ENCODE data around the gene CEBPG. TPM values are rescaled to one million over a fixed set of nuclear protein-coding genes. Genes with fewer than 3 reads are reported as not detected.
A peak's percentile ranks its signal among the peaks of the same experiment; 100 is the strongest.

CEBPG gene
- total and polyA plus RNA-seq, 2 donors (not counting 1 experiment from before 2014, with no cell fraction given) = 13.7 to 66.7 TPM

DNA sequence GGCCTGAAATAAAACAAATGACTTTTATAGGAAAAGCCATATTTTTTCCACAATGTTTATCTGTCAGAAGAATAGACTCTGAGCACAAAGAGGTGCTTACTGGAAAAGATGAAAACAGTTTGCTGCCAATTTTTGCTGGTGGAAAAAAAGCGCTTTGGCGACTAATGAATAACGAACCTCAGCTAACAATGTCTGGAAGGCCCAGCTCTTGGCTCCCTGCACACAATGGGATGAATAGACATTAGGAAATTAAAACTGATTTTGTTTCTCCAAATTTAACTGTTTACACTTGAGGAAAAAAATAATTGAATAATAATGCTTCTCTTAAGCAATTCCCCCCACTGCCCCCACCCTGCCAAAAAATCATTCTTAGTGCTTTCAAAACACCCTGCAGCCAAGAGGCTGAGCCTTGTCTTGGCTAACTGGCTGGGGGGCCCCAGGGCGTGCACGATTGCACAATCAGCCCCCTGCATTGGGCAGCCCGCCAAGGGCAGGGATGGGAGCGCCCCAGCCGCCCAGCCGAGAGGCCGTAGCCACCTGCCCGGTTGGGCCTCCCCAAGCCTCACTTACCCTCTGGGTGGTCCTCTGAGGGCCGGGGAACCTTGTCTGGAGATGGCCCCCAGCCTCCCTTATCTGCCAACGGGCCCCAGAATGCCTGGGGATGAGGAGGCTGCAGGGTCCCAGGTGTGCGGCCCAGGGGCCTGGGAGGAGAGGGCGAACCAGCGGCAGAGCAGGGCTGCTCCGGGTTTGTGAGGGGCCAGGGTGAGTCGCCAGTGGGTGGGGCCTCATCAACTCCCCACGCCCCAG lies 16.8 kb downstream of the CEBPG start:
- Histone ChIP-seq H4K20me1 (ENCODE audit: control insufficient read depth, extremely low read depth, insufficient read depth, low read length) (no peaks in the 10 kb centered on the region), H2AFZ (ENCODE audit: low read length) (no peak overlapping the region), H3K4me3 (replicated peaks in 1 of 4; ENCODE audit: control extremely low read depth in 1 of 4, insufficient read depth in 1 of 4, low read depth in 3 of 4, low read length in 4 of 4) (no peak overlapping the region), H3K9me3 (ENCODE audit: control insufficient read depth, insufficient read depth, low read depth, low read length) (no peaks in the 10 kb centered on the region), H3K9ac (ENCODE audit: insufficient read depth, low read length) (no peak overlapping the region), H3K36me3 (ENCODE audit: control insufficient read depth, insufficient read depth, low read length) (peaks cover 3% of the 10 kb centered on the region), H3K27ac (ENCODE audit: insufficient read depth, low read length) (no peak overlapping the region), H3K27me3 (ENCODE audit: control insufficient read depth, insufficient read depth, low read length) (no peaks in the 10 kb centered on the region), H3K79me2 (ENCODE audit: control insufficient read depth, insufficient read depth, low read length) (no peaks in the 10 kb centered on the region), H3K4me1 (ENCODE audit: control insufficient read depth, extremely low read depth, insufficient read depth, low read length) (peaks cover 17% of the 10 kb centered on the region), H3K4me2 (ENCODE audit: extremely low read depth, insufficient read depth, low read length) (no peak overlapping the region)
- DNase-seq (ENCODE audit: low read depth in 2 of 2) = peak; percentile 29 to 57
- TF ChIP-seq, protein P1, sequence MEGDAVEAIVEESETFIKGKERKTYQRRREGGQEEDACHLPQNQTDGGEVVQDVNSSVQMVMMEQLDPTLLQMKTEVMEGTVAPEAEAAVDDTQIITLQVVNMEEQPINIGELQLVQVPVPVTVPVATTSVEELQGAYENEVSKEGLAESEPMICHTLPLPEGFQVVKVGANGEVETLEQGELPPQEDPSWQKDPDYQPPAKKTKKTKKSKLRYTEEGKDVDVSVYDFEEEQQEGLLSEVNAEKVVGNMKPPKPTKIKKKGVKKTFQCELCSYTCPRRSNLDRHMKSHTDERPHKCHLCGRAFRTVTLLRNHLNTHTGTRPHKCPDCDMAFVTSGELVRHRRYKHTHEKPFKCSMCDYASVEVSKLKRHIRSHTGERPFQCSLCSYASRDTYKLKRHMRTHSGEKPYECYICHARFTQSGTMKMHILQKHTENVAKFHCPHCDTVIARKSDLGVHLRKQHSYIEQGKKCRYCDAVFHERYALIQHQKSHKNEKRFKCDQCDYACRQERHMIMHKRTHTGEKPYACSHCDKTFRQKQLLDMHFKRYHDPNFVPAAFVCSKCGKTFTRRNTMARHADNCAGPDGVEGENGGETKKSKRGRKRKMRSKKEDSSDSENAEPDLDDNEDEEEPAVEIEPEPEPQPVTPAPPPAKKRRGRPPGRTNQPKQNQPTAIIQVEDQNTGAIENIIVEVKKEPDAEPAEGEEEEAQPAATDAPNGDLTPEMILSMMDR (conservative IDR thresholded peaks at IDR 0.05 in 1 of 2, IDR thresholded peaks at IDR 0.05 in 1 of 2; ENCODE audit: low read depth in 1 of 2, low read length in 2 of 2) = no peak
- no peak for TF ChIP-seq EZH2 (IDR thresholded peaks at IDR 0.05; ENCODE audit: low read length, missing control alignments)

DNA sequence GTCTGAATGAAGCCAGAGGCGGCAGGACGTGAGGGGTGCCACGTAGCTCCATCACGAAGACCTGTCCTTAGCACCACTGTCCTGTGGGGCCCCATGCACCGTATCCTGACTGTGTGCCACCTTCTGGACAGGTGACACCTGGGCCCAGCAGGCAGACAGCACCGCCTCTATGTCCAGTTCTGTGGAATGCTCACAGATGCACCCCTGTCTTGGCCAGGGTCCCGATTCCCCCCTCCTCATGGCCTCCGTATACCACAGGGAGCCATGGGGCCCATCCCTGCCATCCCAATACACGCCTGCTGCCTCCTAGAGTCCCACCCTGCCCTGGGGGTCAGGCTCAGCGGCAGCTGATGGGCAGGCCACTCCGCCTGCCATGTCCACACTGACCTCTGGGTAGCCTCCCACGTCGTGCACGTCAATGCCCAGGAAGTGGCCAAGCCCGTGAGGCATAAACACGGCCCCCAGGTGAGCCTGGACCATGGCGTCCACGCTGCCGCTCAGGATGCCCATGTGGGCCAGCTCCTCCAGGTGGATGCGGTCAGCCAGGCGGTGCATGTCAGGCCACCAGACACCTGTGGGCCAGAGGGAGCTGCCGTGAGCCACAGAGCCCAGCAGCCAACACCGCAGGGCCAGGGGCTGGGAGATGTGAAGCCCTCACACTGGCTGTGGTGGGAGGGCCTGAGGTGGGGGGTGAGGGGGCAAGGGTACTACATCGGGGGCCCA lies 17.6 kb downstream of the CEBPG start:
- Histone ChIP-seq H3K27me3 (ENCODE audit: control insufficient read depth, insufficient read depth, low read length) (no peaks in the 10 kb centered on the region), H3K79me2 (ENCODE audit: control insufficient read depth, insufficient read depth, low read length) (no peaks in the 10 kb centered on the region), H3K9ac (ENCODE audit: insufficient read depth, low read length) (no peak overlapping the region), H2AFZ (ENCODE audit: low read length) (no peak overlapping the region), H3K4me3 (replicated peaks in 1 of 4; ENCODE audit: control extremely low read depth in 1 of 4, insufficient read depth in 1 of 4, low read depth in 3 of 4, low read length in 4 of 4) (no peak overlapping the region), H3K4me1 (ENCODE audit: control insufficient read depth, extremely low read depth, insufficient read depth, low read length) (peaks cover 20% of the 10 kb centered on the region), H3K27ac (ENCODE audit: insufficient read depth, low read length) (no peak overlapping the region), H3K36me3 (ENCODE audit: control insufficient read depth, insufficient read depth, low read length) (peaks cover 3% of the 10 kb centered on the region), H4K20me1 (ENCODE audit: control insufficient read depth, extremely low read depth, insufficient read depth, low read length) (no peaks in the 10 kb centered on the region), H3K9me3 (ENCODE audit: control insufficient read depth, insufficient read depth, low read depth, low read length) (no peaks in the 10 kb centered on the region), H3K4me2 (ENCODE audit: extremely low read depth, insufficient read depth, low read length) (no peak overlapping the region)
- no peak for TF ChIP-seq EZH2 (IDR thresholded peaks at IDR 0.05; ENCODE audit: low read length, missing control alignments)
- TF ChIP-seq, protein P1 (conservative IDR thresholded peaks at IDR 0.05 in 1 of 2, IDR thresholded peaks at IDR 0.05 in 1 of 2; ENCODE audit: low read depth in 1 of 2, low read length in 2 of 2) = no peak
- DNase-seq (ENCODE audit: low read depth in 2 of 2) = no peak

DNA sequence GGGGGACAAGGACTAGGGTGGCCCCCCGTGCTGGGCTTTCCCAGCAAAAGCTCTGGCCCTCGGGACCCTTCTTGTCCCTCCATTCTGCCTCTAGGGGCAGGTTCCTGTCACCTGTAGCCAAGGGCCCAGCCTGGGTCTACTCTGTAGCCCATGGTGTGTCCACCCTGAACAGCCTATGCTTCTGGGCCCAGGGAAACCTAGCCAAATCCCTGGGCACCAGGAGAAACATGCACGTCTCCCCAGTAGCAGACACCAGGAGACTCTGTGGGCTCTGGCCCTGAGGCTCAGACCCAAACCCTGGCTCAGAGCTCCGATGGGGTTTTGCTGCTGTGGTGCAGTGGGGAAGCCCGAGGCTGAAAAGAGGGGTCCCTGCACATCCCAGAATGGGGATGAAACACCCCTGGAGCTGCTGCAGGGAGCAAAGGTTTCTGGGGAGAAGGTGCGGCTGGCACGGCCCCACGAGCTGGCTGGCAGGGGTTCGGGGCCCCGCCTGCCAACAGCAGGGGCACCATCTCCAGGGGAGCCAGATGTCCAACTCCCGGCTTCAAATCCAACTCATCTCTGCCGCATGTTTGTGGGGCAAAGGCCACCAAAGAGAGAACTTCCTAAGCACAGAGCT lies 18.2 kb downstream of the CEBPG start:
- no peak for TF ChIP-seq EZH2 (IDR thresholded peaks at IDR 0.05; ENCODE audit: low read length, missing control alignments)
- TF ChIP-seq, protein P1 (conservative IDR thresholded peaks at IDR 0.05 in 1 of 2, IDR thresholded peaks at IDR 0.05 in 1 of 2; ENCODE audit: low read depth in 1 of 2, low read length in 2 of 2) = no peak
- no peaks in the 10 kb centered on the region for H4K20me1 ChIP-seq (ENCODE audit: control insufficient read depth, extremely low read depth, insufficient read depth, low read length)

More for the DNA sequence above, 18.2 kb downstream of the CEBPG start:
- H3K4me1 ChIP-seq (ENCODE audit: control insufficient read depth, extremely low read depth, insufficient read depth, low read length) = peaks cover 20% of the 10 kb centered on the region
- no peak overlapping the region for H3K27ac ChIP-seq (ENCODE audit: insufficient read depth, low read length)
- no peak overlapping the region for H3K4me3 ChIP-seq (replicated peaks in 1 of 4; ENCODE audit: control extremely low read depth in 1 of 4, insufficient read depth in 1 of 4, low read depth in 3 of 4, low read length in 4 of 4)
- H3K27me3 ChIP-seq (ENCODE audit: control insufficient read depth, insufficient read depth, low read length) = no peaks in the 10 kb centered on the region
- H2AFZ ChIP-seq (ENCODE audit: low read length) = no peak overlapping the region
- peaks cover 3% of the 10 kb centered on the region for H3K36me3 ChIP-seq (ENCODE audit: control insufficient read depth, insufficient read depth, low read length)
- H3K9ac ChIP-seq (ENCODE audit: insufficient read depth, low read length) = no peak overlapping the region
- no peaks in the 10 kb centered on the region for H3K79me2 ChIP-seq (ENCODE audit: control insufficient read depth, insufficient read depth, low read length)
- no peak overlapping the region for H3K4me2 ChIP-seq (ENCODE audit: extremely low read depth, insufficient read depth, low read length)
- no peak for DNase-seq (ENCODE audit: low read depth in 2 of 2)
- no peaks in the 10 kb centered on the region for H3K9me3 ChIP-seq (ENCODE audit: control insufficient read depth, insufficient read depth, low read depth, low read length)

All from fibroblast of lung (primary cell).